H1 (cell line): ENCODE results near the gene B3GALT6. TPM values are rescaled to one million over a fixed set of nuclear protein-coding genes. Genes with fewer than 3 reads are reported as not detected.

Experiments
- CTCF ChIA-PET: fragments of 300-600 bp; sonication (Branson Sonifier 250); formaldehyde crosslinking; loops from one replicate; lab custom pipeline; 2021; ENCODE audit not compliant: partially characterized antibody; lab: Charles Lee
- POLR2A ChIA-PET: fragments of 300-600 bp; sonication (Branson Sonifier 250); formaldehyde crosslinking; loops from one replicate; lab custom pipeline; 2021; ENCODE audit warnings: inconsistent platforms; ENCODE audit not compliant: partially characterized antibody; lab: Charles Lee
- DNase-seq, 2 experiments: peaks; one replicate each; pipeline versions ENCODE4 v3.0.0 to v3.0.0-alpha.2; 2010 to 2022; ENCODE audit warnings: low spot score in 2 of 2, low read depth in 1 of 2, mixed read lengths in 1 of 2
- FAIRE-seq: peaks from 2 replicates; lab custom pipeline; 2011; peaks lifted over from hg19 to GRCh38; lab: Jason Lieb, UNC
- H2AFZ ChIP-seq: 2 replicates; pipeline ENCODE4 v1.8.1; 2012; ENCODE audit warnings: low read length, inconsistent platforms
- H2AK5ac ChIP-seq: 2 replicates; pipeline ENCODE4 v1.6.1; 2013; ENCODE audit warnings: low read depth, low read length
- H2BK120ac ChIP-seq: replicated peaks from 2 replicates; pipeline ENCODE3; 2013; ENCODE audit warnings: low read depth, low read length, inconsistent platforms
- H2BK12ac ChIP-seq: 2 replicates; pipeline ENCODE4 v1.6.1; 2013; ENCODE audit warnings: low read depth, low read length
- H2BK15ac ChIP-seq: 2 replicates; pipeline ENCODE4 v1.6.1; 2013; ENCODE audit warnings: low read length
- H2BK20ac ChIP-seq: 2 replicates; pipeline ENCODE4 v1.6.1; 2013; ENCODE audit warnings: low read length
- H2BK5ac ChIP-seq: 2 replicates; pipeline ENCODE4 v1.6.1; 2013; ENCODE audit warnings: low read depth, low read length
- H3K14ac ChIP-seq: 2 replicates; pipeline ENCODE4 v1.6.1; 2013; ENCODE audit warnings: inconsistent platforms; ENCODE audit not compliant: insufficient read length
- H3K18ac ChIP-seq: 2 replicates; pipeline ENCODE4 v1.6.1; 2013; ENCODE audit warnings: low read length; ENCODE audit errors: extremely low read depth
- H3K23ac ChIP-seq: 2 replicates; pipeline ENCODE4 v1.6.1; 2013; ENCODE audit warnings: inconsistent platforms; ENCODE audit not compliant: insufficient read length
- H3K23me2 ChIP-seq: 2 replicates; pipeline ENCODE4 v1.6.1; 2013; ENCODE audit warnings: low read depth, low read length
- H3K27ac ChIP-seq: 2 replicates; pipeline ENCODE4 v1.6.1; 2011; ENCODE audit warnings: low read depth, low read length, inconsistent platforms
- H3K27me3 ChIP-seq, 4 experiments: replicated peaks in 1 of 4; 1 replicate in 1 of 4; 2 replicates in 3 of 4; pipeline versions ENCODE4 v1.6.1 to v1.8.1; 2011 to 2013; ENCODE audit warnings: low read length in 3 of 4, mild to moderate bottlenecking in 3 of 4, inconsistent platforms in 2 of 4, mixed read lengths in 2 of 4, moderate library complexity in 1 of 4; ENCODE audit not compliant: control insufficient read depth in 3 of 4, insufficient read depth in 3 of 4; ENCODE audit errors: extremely low read depth in 1 of 4
- H3K36me3 ChIP-seq, 4 experiments: 2 replicates each; pipeline versions ENCODE4 v1.6.1 to v1.8.1; 2011 to 2013; ENCODE audit warnings: mild to moderate bottlenecking in 4 of 4, low read length in 3 of 4, moderate library complexity in 2 of 4, control low read depth in 1 of 4, inconsistent platforms in 1 of 4; ENCODE audit not compliant: insufficient read depth in 4 of 4, control insufficient read depth in 2 of 4
- H3K4ac ChIP-seq: replicated peaks from 2 replicates; pipeline ENCODE3; 2013; ENCODE audit warnings: low read length, low read depth, mixed read lengths, inconsistent platforms; ENCODE audit not compliant: insufficient read length
- H3K4me1 ChIP-seq, 4 experiments: replicated peaks in 1 of 4; 1 replicate in 1 of 4; 2 replicates in 3 of 4; pipeline versions ENCODE4 v1.6.1 to v1.8.1; 2011 to 2013; ENCODE audit warnings: low read length in 3 of 4, inconsistent platforms in 2 of 4, mixed read lengths in 1 of 4; ENCODE audit not compliant: insufficient read depth in 4 of 4, control insufficient read depth in 3 of 4
- H3K4me2 ChIP-seq, 2 experiments: 2 replicates each; pipeline versions ENCODE4 v1.6.1 to v1.8.1; 2011 to 2013; ENCODE audit warnings: low read depth in 2 of 2, low read length in 2 of 2, control low read depth in 1 of 2, inconsistent platforms in 1 of 2, mild to moderate bottlenecking in 1 of 2; ENCODE audit not compliant: insufficient read depth in 1 of 2
- H3K4me3 ChIP-seq, 4 experiments: fragments of 200-600, 300-600 bp in 1 of 4; sonication (generic), shearing (Covaris generic), sonication (Bioruptor Twin) in 1 of 4; 2 replicates each; pipeline versions ENCODE4 v1.5.1 to v1.8.1; 2011 to 2016; ENCODE audit warnings: low read length in 4 of 4, low read depth in 3 of 4, control low read depth in 2 of 4, inconsistent platforms in 2 of 4, mild to moderate bottlenecking in 2 of 4, mixed read lengths in 1 of 4, moderate library complexity in 1 of 4; ENCODE audit not compliant: insufficient read depth in 2 of 4; ENCODE audit errors: extremely low read depth in 1 of 4
- H3K56ac ChIP-seq: replicated peaks from 2 replicates; pipeline ENCODE3; 2013; ENCODE audit warnings: low read depth, mild to moderate bottlenecking, mixed read lengths, low read length, inconsistent platforms; ENCODE audit not compliant: insufficient read length
- H3K79me1 ChIP-seq: 2 replicates; pipeline ENCODE4 v1.6.1; 2013; ENCODE audit warnings: low read depth, low read length, control low read depth
- H3K79me2 ChIP-seq, 2 experiments: 2 replicates each; pipeline versions ENCODE4 v1.6.1 to v1.8.1; 2012 to 2013; ENCODE audit warnings: low read length in 2 of 2, mild to moderate bottlenecking in 2 of 2, inconsistent platforms in 1 of 2; ENCODE audit not compliant: insufficient read depth in 2 of 2, control insufficient read depth in 1 of 2
- H3K9ac ChIP-seq, 4 experiments: replicated peaks in 1 of 4; 1 replicate in 1 of 4; 2 replicates in 3 of 4; pipeline versions ENCODE4 v1.6.1 to v1.8.1; 2011 to 2013; ENCODE audit warnings: low read depth in 3 of 4, low read length in 3 of 4, control low read depth in 2 of 4, mild to moderate bottlenecking in 2 of 4, moderate library complexity in 2 of 4, inconsistent platforms in 1 of 4; ENCODE audit errors: extremely low read depth in 1 of 4
- H3K9me3 ChIP-seq, 2 experiments: 2 replicates each; pipeline versions ENCODE4 v1.6.1 to v1.8.1; 2012 to 2013; ENCODE audit warnings: mild to moderate bottlenecking in 2 of 2, moderate library complexity in 2 of 2, control low read depth in 1 of 2, inconsistent platforms in 1 of 2, low read depth in 1 of 2, low read length in 1 of 2, mixed read lengths in 1 of 2; ENCODE audit not compliant: insufficient read depth in 2 of 2
- H4K20me1 ChIP-seq, 2 experiments: replicated peaks in 1 of 2; 2 replicates each; pipeline versions ENCODE3 to v1.8.1; 2011 to 2013; ENCODE audit warnings: inconsistent platforms in 2 of 2, low read length in 2 of 2, mild to moderate bottlenecking in 1 of 2; ENCODE audit not compliant: insufficient read depth in 2 of 2, control insufficient read depth in 1 of 2
- H4K5ac ChIP-seq: 2 replicates; pipeline ENCODE4 v1.6.1; 2013; ENCODE audit warnings: low read length, low read depth, mixed read lengths, inconsistent platforms; ENCODE audit not compliant: insufficient read length
- H4K8ac ChIP-seq: 2 replicates; pipeline ENCODE4 v1.8.0; 2013; ENCODE audit warnings: mild to moderate bottlenecking, moderate library complexity, low read length, inconsistent platforms; ENCODE audit not compliant: insufficient read depth; ENCODE audit errors: extremely low read depth
- H4K91ac ChIP-seq: replicated peaks from 2 replicates; pipeline ENCODE3; 2013; ENCODE audit warnings: low read length, mixed read lengths, inconsistent platforms; ENCODE audit not compliant: insufficient read length
- EGR1 ChIP-seq: IDR thresholded peaks from 2 replicates; pipeline ENCODE4 v1.6.1; 2011; ENCODE audit warnings: low read depth, low read length, borderline replicate concordance
- EZH2 ChIP-seq: fragments of 200-600 bp; sonication (generic); IDR thresholded peaks from 2 replicates; pipeline ENCODE4 v1.7.1; 2012; ENCODE audit warnings: low read depth, mild to moderate bottlenecking, moderate library complexity, low read length, inconsistent platforms; ENCODE audit not compliant: severe bottlenecking
- FOSL1 ChIP-seq: IDR thresholded peaks from 2 replicates; pipeline ENCODE4 v1.6.1; 2011; ENCODE audit warnings: mild to moderate bottlenecking, low read depth, low read length, moderate library complexity; ENCODE audit not compliant: insufficient read depth
- HDAC6 ChIP-seq: IDR thresholded peaks from one replicate; pipeline ENCODE4 v1.7.1; 2012; ENCODE audit warnings: low read depth, mild to moderate bottlenecking, inconsistent platforms, low read length, moderate library complexity
- JUND ChIP-seq: IDR thresholded peaks from 2 replicates; pipeline ENCODE4 v1.6.1; 2011; ENCODE audit warnings: mild to moderate bottlenecking, improper control_type of control experiment, low read length
- KDM4A ChIP-seq: IDR thresholded peaks from one replicate; pipeline ENCODE4 v1.7.1; 2012; ENCODE audit warnings: low read depth, mild to moderate bottlenecking, moderate library complexity, low read length, inconsistent platforms; ENCODE audit not compliant: severe bottlenecking
- POLR2AphosphoS5 ChIP-seq: IDR thresholded peaks from 2 replicates; pipeline ENCODE4 v1.6.1; 2011; ENCODE audit warnings: low read depth, low read length
- RXRA ChIP-seq: IDR thresholded peaks from 2 replicates; pipeline ENCODE4 v1.6.1; 2011; ENCODE audit warnings: low read depth, mild to moderate bottlenecking, low read length, moderate library complexity; ENCODE audit not compliant: insufficient read depth
- SP2 ChIP-seq: IDR thresholded peaks from 2 replicates; pipeline ENCODE4 v1.6.1; 2012; ENCODE audit warnings: mild to moderate bottlenecking, low read length, inconsistent platforms
- SP4 ChIP-seq: IDR thresholded peaks from 2 replicates; pipeline ENCODE4 v1.6.1; 2012; ENCODE audit warnings: low read length, inconsistent platforms
- ZNF274 ChIP-seq: IDR thresholded peaks from 2 replicates; pipeline ENCODE4 v1.7.0; 2012; ENCODE audit warnings: low read length, borderline replicate concordance; ENCODE audit errors: extremely low read depth
- WGBS, 2 experiments: shearing (Covaris generic) in 1 of 2; methylation state at CpG; one replicate each; pipeline versions ENCODE4 v1.1.6 to v1.1.7; 2013 to 2015; ENCODE audit warnings: low lambda C conversion rate in 2 of 2, mixed read lengths in 2 of 2, inconsistent platforms in 1 of 2, low coverage in 1 of 2, missing lambda C conversion rate in 1 of 2; ENCODE audit not compliant: insufficient replicate concordance in 2 of 2, insufficient coverage in 1 of 2, insufficient read length in 1 of 2; ENCODE audit errors: extremely low coverage in 1 of 2, missing lambda C conversion rate in 1 of 2; 5-methylcytosine and 5-hydroxymethylcytosine counted together
- polyA plus RNA-seq, 7 experiments: library from polyadenylated mRNA; depleted of rRNA in 3 of 7; stranded (reverse) in 5 of 7; unstranded in 2 of 7; fragments of >200 nt in 5 of 7; fragments of 200-250 nt in 2 of 7; gene quantifications; 1 replicate in 5 of 7; 2 replicates in 1 of 7; 4 replicates in 1 of 7; pipeline versions ENCODE4 v1.2.1 to v1.2.3, GENCODE V29; 2011 to 2013; ENCODE audit warnings: missing spikeins in 2 of 7, mixed read lengths in 2 of 7
- total RNA-seq: library from RNA; stranded (reverse); fragmentation: NEBNext Ultra II Directional; extraction: Animal tissue kit (Norgen Biotek cat#: 25700); gene quantifications from 2 replicates; pipeline ENCODE4 v1.2.1, GENCODE V29; 2021

B3GALT6 gene
- total and polyA plus RNA-seq, 2 of the 8 experiments (the other 6 are each of a cell fraction or from before 2014, with no cell fraction given), result 18.4 to 20.4 TPM

DNA sequence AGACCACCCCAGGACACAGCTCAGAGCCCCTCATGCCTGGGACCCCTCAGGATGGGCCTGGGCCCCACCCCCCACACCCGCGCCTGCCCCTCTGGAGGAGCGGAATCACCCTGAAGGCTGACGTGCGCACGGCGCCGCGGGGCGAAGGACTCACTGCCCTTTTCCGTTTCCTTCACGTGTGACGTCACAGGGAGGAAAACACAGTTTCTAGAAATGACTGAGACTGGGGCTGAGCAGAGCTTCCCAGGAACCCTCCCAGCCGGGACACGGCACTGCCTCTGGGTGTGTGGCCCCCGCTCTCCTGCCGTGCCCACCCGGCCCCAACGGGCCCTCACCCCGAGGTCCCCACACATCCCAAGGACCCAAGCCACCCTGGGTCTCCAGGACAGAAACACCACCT is 12.7 kb upstream of the B3GALT6 start:
- Histone ChIP-seq H2BK120ac (no peak overlapping the region), H3K4me2 (no peak overlapping the region), H3K18ac (no peak overlapping the region), H2BK20ac (no peak overlapping the region), H4K5ac (no peak overlapping the region), H3K4me3 (no peak overlapping the region), H4K91ac (no peak overlapping the region), H3K27ac (no peak overlapping the region), H3K23me2 (no peaks in the 10 kb centered on the region), H4K8ac (peak overlapping the region; percentile 51), H2AFZ (no peak overlapping the region), H2BK15ac (no peak overlapping the region), H3K23ac (no peak overlapping the region), H4K20me1 (peaks cover 3 to 14% of the 10 kb centered on the region in 2 experiments), H3K79me2 (no peaks in the 10 kb centered on the region), H3K14ac (no peak overlapping the region), H3K9me3 (no peaks in the 10 kb centered on the region), H3K4ac (no peak overlapping the region), H3K36me3 (peaks cover 2 to 36% (median 16%) of the 10 kb centered on the region in 4 experiments; a peak in 7 of 8 replicates), H2BK12ac (no peak overlapping the region), H2BK5ac (no peak overlapping the region), H3K9ac (no peak overlapping the region), H3K27me3 (no peaks in the 10 kb centered on the region), H3K79me1 (peaks cover 5% of the 10 kb centered on the region; the same call in 1 of the 2 replicates), H2AK5ac (no peak overlapping the region), H3K4me1 (no peaks in the 10 kb centered on the region; a peak in 1 of 7 replicates), H3K56ac (no peak overlapping the region)
- 93% methylated on average over 16 of the region's 20 CpGs; no CpG with 5 or more reads in 1 of the 2 experiments for WGBS, 2 experiments
- FAIRE-seq (no peak), DNase-seq (no peak)
- POLR2A ChIA-PET, result no interaction called here
- TF ChIP-seq KDM4A (no peak), ZNF274 (no peak), RXRA (no peak), SP2 (no peak), SP4 (no peak), EGR1 (no peak), JUND (no peak), EZH2 (no peak), HDAC6 (no peak), POLR2AphosphoS5 (no peak), FOSL1 (no peak)
- CTCF ChIA-PET, result interaction anchor here (1.1 to 2.3 kb wide), 3 partner anchors 12 to 97 kb away, joined by 3 to 9 read pairs (median 3); no protein-coding TSS in a partner anchor
